SKM-1 treated with dmso at 0.1 percent for 144 hours (cell line): Measurements from ENCODE around the gene ZGPAT.

Experiments used
- DNase-seq: peaks from one replicate; lab custom pipeline; 2025; ENCODE audit not compliant: unreplicated experiment; lab: John Stamatoyannopoulos, UW

ZGPAT gene

GRCh38 chr20:63782051-63782471, 74.2 kb downstream of the ZGPAT start:
- no peak for DNase-seq

GRCh38 chr20:63782521-63782971, 74.7 kb downstream of the ZGPAT start:
- DNase-seq: no peak

GRCh38 chr20:63783970-63784369, 76.1 kb downstream of the ZGPAT start:
- DNase-seq: no peak

- no peak for DNase-seq
These were observed 77.9 kb downstream of the ZGPAT start for GRCh38 chr20:63785691-63786131.
